HEK293 (cell line): Measurements from ENCODE around the gene OPHN1.

Experiments used
- CTCF ChIA-PET: fragments of 350-600 bp; formaldehyde crosslinking; extraction: SDS; loops from one replicate; lab custom pipeline; 2021; ENCODE audit warnings: antibody characterized with exemption; lab: Yijun Ruan, JAX
- POLR2A ChIA-PET: fragments of 300-600 bp; formaldehyde crosslinking; extraction: SDS; loops from one replicate; lab custom pipeline; 2020; ENCODE audit warnings: antibody characterized with exemption, inconsistent platforms; lab: Yijun Ruan, JAX
- H3K27ac ChIP-seq: fragments of 200-500 bp; sonication (Bioruptor generic); 2 replicates; pipeline ENCODE4 v1.5.1; 2014; ENCODE audit warnings: low read depth, low read length, control low read depth, inconsistent platforms; ENCODE audit errors: extremely low read depth
- H3K36me3 ChIP-seq, 2 experiments: fragments of 200-500 bp in 1 of 2; sonication (Bioruptor generic) in 1 of 2; 1 replicate in 1 of 2; 2 replicates in 1 of 2; pipeline ENCODE4 v1.5.1; 2014 to 2017; ENCODE audit warnings: inconsistent platforms in 2 of 2, low read length in 2 of 2; ENCODE audit not compliant: control insufficient read depth in 2 of 2, insufficient read depth in 1 of 2
- H3K4me1 ChIP-seq: fragments of 200-500 bp; sonication (Bioruptor generic); 2 replicates; pipeline ENCODE4 v1.5.1; 2014; ENCODE audit warnings: mild to moderate bottlenecking, low read length, inconsistent platforms; ENCODE audit not compliant: control insufficient read depth, insufficient read depth
- H3K4me3 ChIP-seq: 2 replicates; pipeline ENCODE4 v1.5.1; 2011; ENCODE audit warnings: low read depth, mild to moderate bottlenecking, control low read depth, low read length, moderate library complexity
- H3K9me3 ChIP-seq: fragments of 200-500 bp; sonication (Bioruptor generic); 2 replicates; pipeline ENCODE4 v1.5.1; 2014; ENCODE audit warnings: low read depth, low read length, inconsistent platforms; ENCODE audit not compliant: control insufficient read depth, insufficient read depth
- BCL11B ChIP-seq: fragments of 450-650 bp; formaldehyde crosslinking; IDR thresholded peaks from 2 replicates; pipeline ENCODE4 v1.5.1; 2016; ENCODE audit warnings: low read depth, missing biosample characterization, missing genetic modification characterization
- EGR2 ChIP-seq: fragments of 450-650 bp; formaldehyde crosslinking; IDR thresholded peaks from 2 replicates; pipeline ENCODE4 v1.5.1; 2016; ENCODE audit warnings: low read depth, missing biosample characterization, missing genetic modification characterization
- GLI2 ChIP-seq: fragments of 450-650 bp; formaldehyde crosslinking; IDR thresholded peaks from 2 replicates; pipeline ENCODE4; 2017; ENCODE audit warnings: missing biosample characterization, missing genetic modification characterization, low read depth, borderline replicate concordance
- GLIS1 ChIP-seq: fragments of 450-650 bp; formaldehyde crosslinking; IDR thresholded peaks from 2 replicates; pipeline ENCODE4 v1.5.1; 2016; ENCODE audit warnings: missing biosample characterization, missing genetic modification characterization
- HOXC10 ChIP-seq: sonication (generic); formaldehyde crosslinking; IDR thresholded peaks from 2 replicates; pipeline ENCODE4 v1.8.1; 2023; ENCODE audit warnings: mild to moderate bottlenecking, missing genetic modification reagents
- KLF1 ChIP-seq: fragments of 450-650 bp; formaldehyde crosslinking; IDR thresholded peaks from 2 replicates; pipeline ENCODE4 v1.5.1; 2016; ENCODE audit warnings: missing biosample characterization, missing genetic modification characterization
- PATZ1 ChIP-seq: fragments of 450-650 bp; formaldehyde crosslinking; IDR thresholded peaks from 2 replicates; pipeline ENCODE4 v1.5.1; 2016; ENCODE audit warnings: missing biosample characterization, missing genetic modification characterization
- ZBTB20 ChIP-seq: fragments of 450-650 bp; formaldehyde crosslinking; IDR thresholded peaks from 2 replicates; pipeline ENCODE4 v1.5.1; 2016; ENCODE audit warnings: missing biosample characterization, missing genetic modification characterization
- ZNF114 ChIP-seq: fragments of 450-650 bp; formaldehyde crosslinking; IDR thresholded peaks from 2 replicates; pipeline ENCODE4 v1.5.0; 2017; ENCODE audit warnings: missing biosample characterization, missing genetic modification characterization
- ZNF121 ChIP-seq: fragments of 450-650 bp; formaldehyde crosslinking; IDR thresholded peaks from 2 replicates; pipeline ENCODE4 v1.5.1; 2016; ENCODE audit warnings: missing biosample characterization, missing genetic modification characterization
- ZNF138 ChIP-seq: fragments of 450-650 bp; formaldehyde crosslinking; IDR thresholded peaks from 2 replicates; pipeline ENCODE4 v1.5.1; 2016; ENCODE audit warnings: missing biosample characterization, missing genetic modification characterization, borderline replicate concordance
- ZNF202 ChIP-seq: fragments of 450-650 bp; formaldehyde crosslinking; IDR thresholded peaks from 2 replicates; pipeline ENCODE4 v1.5.1; 2016; ENCODE audit warnings: missing biosample characterization, missing genetic modification characterization, borderline replicate concordance
- ZNF24 ChIP-seq: fragments of 450-650 bp; formaldehyde crosslinking; IDR thresholded peaks from 2 replicates; pipeline ENCODE4 v1.5.1; 2016; ENCODE audit warnings: missing biosample characterization, missing genetic modification characterization
- ZNF248 ChIP-seq: fragments of 450-650 bp; formaldehyde crosslinking; IDR thresholded peaks from 2 replicates; pipeline ENCODE4 v1.5.1; 2017; ENCODE audit warnings: missing biosample characterization, missing genetic modification characterization
- ZNF341 ChIP-seq: fragments of 450-650 bp; formaldehyde crosslinking; IDR thresholded peaks from 2 replicates; pipeline ENCODE4; 2016; ENCODE audit warnings: low read depth, missing biosample characterization, missing genetic modification characterization
- ZNF350 ChIP-seq: fragments of 450-650 bp; formaldehyde crosslinking; IDR thresholded peaks from 2 replicates; pipeline ENCODE4 v1.5.0; 2017; ENCODE audit warnings: missing biosample characterization, mild to moderate bottlenecking, missing genetic modification characterization
- ZNF362 ChIP-seq: fragments of 450-650 bp; formaldehyde crosslinking; IDR thresholded peaks from 2 replicates; pipeline ENCODE4 v1.5.1; 2016; ENCODE audit warnings: missing biosample characterization, missing genetic modification characterization
- ZNF366 ChIP-seq: fragments of 450-650 bp; formaldehyde crosslinking; conservative IDR thresholded peaks from 2 replicates; pipeline ENCODE4 v1.5.1; 2016; ENCODE audit warnings: missing biosample characterization, missing genetic modification characterization
- ZNF394 ChIP-seq: fragments of 450-650 bp; formaldehyde crosslinking; IDR thresholded peaks from 2 replicates; pipeline ENCODE4 v1.5.1; 2016; ENCODE audit warnings: missing biosample characterization, missing genetic modification characterization, mild to moderate bottlenecking, moderate library complexity, borderline replicate concordance
- ZNF433 ChIP-seq: fragments of 450-650 bp; formaldehyde crosslinking; IDR thresholded peaks from 2 replicates; pipeline ENCODE4 v1.5.1; 2016; ENCODE audit warnings: missing biosample characterization, missing genetic modification characterization, low read depth
- ZNF600 ChIP-seq: fragments of 450-650 bp; formaldehyde crosslinking; IDR thresholded peaks from 2 replicates; pipeline ENCODE4 v1.5.1; 2016; ENCODE audit warnings: missing biosample characterization, missing genetic modification characterization
- ZNF670 ChIP-seq: fragments of 450-650 bp; formaldehyde crosslinking; IDR thresholded peaks from 2 replicates; pipeline ENCODE4 v1.5.1; 2016; ENCODE audit warnings: missing biosample characterization, missing genetic modification characterization, low read depth
- ZNF785 ChIP-seq: fragments of 450-650 bp; formaldehyde crosslinking; IDR thresholded peaks from 2 replicates; pipeline ENCODE4 v1.5.1; 2016; ENCODE audit warnings: missing biosample characterization, missing genetic modification characterization
- TF ChIP-seq, protein P1 (sequence below): fragments of 450-650 bp; formaldehyde crosslinking; IDR thresholded peaks from 2 replicates; pipeline ENCODE4 v1.5.1; 2016; ENCODE audit warnings: missing biosample characterization, missing genetic modification characterization
- TF ChIP-seq, protein P2 (sequence below): fragments of 450-650 bp; IDR thresholded peaks from 2 replicates; pipeline ENCODE4 v1.5.1; 2018; ENCODE audit warnings: missing biosample characterization, mild to moderate bottlenecking, missing genetic modification characterization
- TF ChIP-seq, protein P3 (sequence below): fragments of 450-650 bp; formaldehyde crosslinking; optimal IDR thresholded peaks from 2 replicates; pipeline ENCODE3; 2016; ENCODE audit warnings: missing biosample characterization, mild to moderate bottlenecking, missing genetic modification characterization
- TF ChIP-seq, protein P4 (sequence below): fragments of 450-650 bp; formaldehyde crosslinking; IDR thresholded peaks from 2 replicates; pipeline ENCODE4 v1.5.1; 2016; ENCODE audit warnings: missing biosample characterization, missing genetic modification characterization, borderline replicate concordance
- TF ChIP-seq, protein P5 (sequence below): fragments of 450-650 bp; formaldehyde crosslinking; IDR thresholded peaks from 2 replicates; pipeline ENCODE4 v1.5.1; 2016; ENCODE audit warnings: missing biosample characterization, missing genetic modification characterization

The OPHN1 gene

GRCh38 chrX:68462653-68463052 is 29.4 kb upstream of the OPHN1 start:
- CTCF ChIA-PET = interaction anchor here (0.6 to 2.1 kb wide), 7 partner anchors 13 to 941 kb away, joined by 3 to 16 read pairs (median 4); no protein-coding TSS in a partner anchor
- POLR2A ChIA-PET = interaction anchor here (0.6 to 1.0 kb wide), 2 partner anchors 11 to 29 kb away, joined by 3 read pairs; partner anchors contain the start of gene OPHN1
- TF ChIP-seq, protein P1, sequence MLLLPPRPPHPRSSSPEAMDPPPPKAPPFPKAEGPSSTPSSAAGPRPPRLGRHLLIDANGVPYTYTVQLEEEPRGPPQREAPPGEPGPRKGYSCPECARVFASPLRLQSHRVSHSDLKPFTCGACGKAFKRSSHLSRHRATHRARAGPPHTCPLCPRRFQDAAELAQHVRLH (tag by site-specific recombination) = peak; percentile 88
- TF ChIP-seq, protein P2, sequence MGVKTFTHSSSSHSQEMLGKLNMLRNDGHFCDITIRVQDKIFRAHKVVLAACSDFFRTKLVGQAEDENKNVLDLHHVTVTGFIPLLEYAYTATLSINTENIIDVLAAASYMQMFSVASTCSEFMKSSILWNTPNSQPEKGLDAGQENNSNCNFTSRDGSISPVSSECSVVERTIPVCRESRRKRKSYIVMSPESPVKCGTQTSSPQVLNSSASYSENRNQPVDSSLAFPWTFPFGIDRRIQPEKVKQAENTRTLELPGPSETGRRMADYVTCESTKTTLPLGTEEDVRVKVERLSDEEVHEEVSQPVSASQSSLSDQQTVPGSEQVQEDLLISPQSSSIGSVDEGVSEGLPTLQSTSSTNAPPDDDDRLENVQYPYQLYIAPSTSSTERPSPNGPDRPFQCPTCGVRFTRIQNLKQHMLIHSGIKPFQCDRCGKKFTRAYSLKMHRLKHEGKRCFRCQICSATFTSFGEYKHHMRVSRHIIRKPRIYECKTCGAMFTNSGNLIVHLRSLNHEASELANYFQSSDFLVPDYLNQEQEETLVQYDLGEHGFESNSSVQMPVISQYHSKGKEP = no peak
- TF ChIP-seq, protein P3, sequence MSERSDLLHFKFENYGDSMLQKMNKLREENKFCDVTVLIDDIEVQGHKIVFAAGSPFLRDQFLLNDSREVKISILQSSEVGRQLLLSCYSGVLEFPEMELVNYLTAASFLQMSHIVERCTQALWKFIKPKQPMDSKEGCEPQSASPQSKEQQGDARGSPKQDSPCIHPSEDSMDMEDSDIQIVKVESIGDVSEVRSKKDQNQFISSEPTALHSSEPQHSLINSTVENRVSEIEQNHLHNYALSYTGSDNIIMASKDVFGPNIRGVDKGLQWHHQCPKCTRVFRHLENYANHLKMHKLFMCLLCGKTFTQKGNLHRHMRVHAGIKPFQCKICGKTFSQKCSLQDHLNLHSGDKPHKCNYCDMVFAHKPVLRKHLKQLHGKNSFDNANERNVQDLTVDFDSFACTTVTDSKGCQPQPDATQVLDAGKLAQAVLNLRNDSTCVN (tag by site-specific recombination) = no peak
- no peak for TF ChIP-seq ZBTB20 (tag by site-specific recombination)
- TF ChIP-seq GLIS1 (tag by site-specific recombination) = no peak
- no peak for TF ChIP-seq ZNF248
- TF ChIP-seq, protein P4, sequence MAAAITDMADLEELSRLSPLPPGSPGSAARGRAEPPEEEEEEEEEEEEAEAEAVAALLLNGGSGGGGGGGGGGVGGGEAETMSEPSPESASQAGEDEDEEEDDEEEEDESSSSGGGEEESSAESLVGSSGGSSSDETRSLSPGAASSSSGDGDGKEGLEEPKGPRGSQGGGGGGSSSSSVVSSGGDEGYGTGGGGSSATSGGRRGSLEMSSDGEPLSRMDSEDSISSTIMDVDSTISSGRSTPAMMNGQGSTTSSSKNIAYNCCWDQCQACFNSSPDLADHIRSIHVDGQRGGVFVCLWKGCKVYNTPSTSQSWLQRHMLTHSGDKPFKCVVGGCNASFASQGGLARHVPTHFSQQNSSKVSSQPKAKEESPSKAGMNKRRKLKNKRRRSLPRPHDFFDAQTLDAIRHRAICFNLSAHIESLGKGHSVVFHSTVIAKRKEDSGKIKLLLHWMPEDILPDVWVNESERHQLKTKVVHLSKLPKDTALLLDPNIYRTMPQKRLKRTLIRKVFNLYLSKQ (tag by site-specific recombination) = no peak
- no peak for TF ChIP-seq ZNF202 (tag by site-specific recombination)
- TF ChIP-seq ZNF121 (tag by site-specific recombination) = peak; percentile 83
- TF ChIP-seq ZNF362 (tag by site-specific recombination) = peak; percentile 82
- TF ChIP-seq ZNF785 (tag by site-specific recombination) = peak; percentile 75; the same call in 1 of the 2 replicates
- no peak for TF ChIP-seq BCL11B (tag by site-specific recombination)
- TF ChIP-seq ZNF24 (tag by site-specific recombination) = no peak; the same call in 1 of the 2 replicates
- TF ChIP-seq ZNF600 (tag by site-specific recombination) = 0 out of 2 replicates have a peak, but pooled peaks have one; percentile 36
- TF ChIP-seq HOXC10 (CRISPR knock-in tag) = no peak
- TF ChIP-seq ZNF114 (tag by site-specific recombination) = no peak
- TF ChIP-seq ZNF394 (tag by site-specific recombination) = peak; percentile 49; the same call in 1 of the 2 replicates
- no peak for TF ChIP-seq KLF1 (tag by site-specific recombination)
- TF ChIP-seq ZNF138 (tag by site-specific recombination) = no peak
- no peak for TF ChIP-seq ZNF341
- peak; percentile 47; the same call in 1 of the 2 replicates for TF ChIP-seq PATZ1 (tag by site-specific recombination)
- TF ChIP-seq ZNF366 (tag by site-specific recombination) = 0 out of 2 replicates have a peak, but pooled peaks have one; percentile 31
- TF ChIP-seq, protein P5, sequence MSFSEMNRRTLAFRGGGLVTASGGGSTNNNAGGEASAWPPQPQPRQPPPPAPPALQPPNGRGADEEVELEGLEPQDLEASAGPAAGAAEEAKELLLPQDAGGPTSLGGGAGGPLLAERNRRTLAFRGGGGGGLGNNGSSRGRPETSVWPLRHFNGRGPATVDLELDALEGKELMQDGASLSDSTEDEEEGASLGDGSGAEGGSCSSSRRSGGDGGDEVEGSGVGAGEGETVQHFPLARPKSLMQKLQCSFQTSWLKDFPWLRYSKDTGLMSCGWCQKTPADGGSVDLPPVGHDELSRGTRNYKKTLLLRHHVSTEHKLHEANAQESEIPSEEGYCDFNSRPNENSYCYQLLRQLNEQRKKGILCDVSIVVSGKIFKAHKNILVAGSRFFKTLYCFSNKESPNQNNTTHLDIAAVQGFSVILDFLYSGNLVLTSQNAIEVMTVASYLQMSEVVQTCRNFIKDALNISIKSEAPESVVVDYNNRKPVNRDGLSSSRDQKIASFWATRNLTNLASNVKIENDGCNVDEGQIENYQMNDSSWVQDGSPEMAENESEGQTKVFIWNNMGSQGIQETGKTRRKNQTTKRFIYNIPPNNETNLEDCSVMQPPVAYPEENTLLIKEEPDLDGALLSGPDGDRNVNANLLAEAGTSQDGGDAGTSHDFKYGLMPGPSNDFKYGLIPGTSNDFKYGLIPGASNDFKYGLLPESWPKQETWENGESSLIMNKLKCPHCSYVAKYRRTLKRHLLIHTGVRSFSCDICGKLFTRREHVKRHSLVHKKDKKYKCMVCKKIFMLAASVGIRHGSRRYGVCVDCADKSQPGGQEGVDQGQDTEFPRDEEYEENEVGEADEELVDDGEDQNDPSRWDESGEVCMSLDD (tag by site-specific recombination) = no peak; the same call in 1 of the 2 replicates
- no peak for TF ChIP-seq ZNF433 (tag by site-specific recombination)
- TF ChIP-seq EGR2 (tag by site-specific recombination) = no peak
- TF ChIP-seq GLI2 (tag by site-specific recombination) = no peak
- TF ChIP-seq ZNF670 (tag by site-specific recombination) = no peak
- TF ChIP-seq ZNF350 (tag by site-specific recombination) = no peak

More at GRCh38 chrX:68462653-68463052, 29.4 kb upstream of the OPHN1 start:
- Histone ChIP-seq H3K9me3 (no peaks in the 10 kb centered on the region), H3K4me3 (no peak overlapping the region), H3K4me1 (no peaks in the 10 kb centered on the region), H3K27ac (no peak overlapping the region), H3K36me3 (no peaks in the 10 kb centered on the region)
